GM04504 (cell line): ENCODE results near the gene B4GALNT2.
"Not testable (repeated sequence)": the region's sequence is repeated elsewhere in the genome, so short reads cannot be mapped to it uniquely, and the experiment has no call there.

Source experiments
- DNase-seq: peaks from one replicate; pipeline ENCODE4 v3.0.0-alpha.2; 2012; ENCODE audit warnings: low read depth

Gene B4GALNT2

GRCh38 chr17:49121696-49122292 is 10.8 kb upstream of the B4GALNT2 start:
- DNase-seq, result no peak

GRCh38 chr17:49122566-49122965 is 10.0 kb upstream of the B4GALNT2 start:
- no peak for DNase-seq

GRCh38 chr17:49123061-49123460 is 9.5 kb upstream of the B4GALNT2 start:
- no peak for DNase-seq

- no peak for DNase-seq
Measured at GRCh38 chr17:49125449-49125848, 7.1 kb upstream of the B4GALNT2 start.

GRCh38 chr17:49126183-49126859 is 6.2 kb upstream of the B4GALNT2 start:
- not testable (repeated sequence) for DNase-seq

- DNase-seq, result not testable (repeated sequence)
Measured at GRCh38 chr17:49129359-49129950, 3.1 kb upstream of the B4GALNT2 start.

- no peak for DNase-seq
Measured at GRCh38 chr17:49130891-49131290, 1.7 kb upstream of the B4GALNT2 start.

- DNase-seq, result no peak
Measured at GRCh38 chr17:49132317-49132698, 261 bp upstream of the B4GALNT2 start.

GRCh38 chr17:49136335-49136734 is 3.8 kb downstream of the B4GALNT2 start:
- DNase-seq, result no peak

- DNase-seq, result not testable (repeated sequence)
Measured at GRCh38 chr17:49145654-49146053, 13.1 kb downstream of the B4GALNT2 start.

- peak; percentile 93 for DNase-seq
Measured at GRCh38 chr17:49146620-49147306, 14.2 kb downstream of the B4GALNT2 start.

- DNase-seq, result no peak
Measured at GRCh38 chr17:49148171-49148570, 15.6 kb downstream of the B4GALNT2 start.

- no peak for DNase-seq
Measured at GRCh38 chr17:49151996-49152395, 19.4 kb downstream of the B4GALNT2 start.

GRCh38 chr17:49156256-49156655 is 23.7 kb downstream of the B4GALNT2 start:
- no peak for DNase-seq

- no peak for DNase-seq
Measured at GRCh38 chr17:49157784-49158183, 25.2 kb downstream of the B4GALNT2 start.

GRCh38 chr17:49162866-49163265 is 30.3 kb downstream of the B4GALNT2 start:
- no peak for DNase-seq

GRCh38 chr17:49165143-49165542 is 32.6 kb downstream of the B4GALNT2 start:
- no peak for DNase-seq

GRCh38 chr17:49168706-49169105 is 36.1 kb downstream of the B4GALNT2 start:
- DNase-seq, result no peak

- no peak for DNase-seq
Measured at GRCh38 chr17:49170216-49170615, 37.6 kb downstream of the B4GALNT2 start.

- DNase-seq, result not testable (repeated sequence)
Measured at GRCh38 chr17:49170711-49171110, 38.1 kb downstream of the B4GALNT2 start.

- DNase-seq, result not testable (repeated sequence)
Measured at GRCh38 chr17:49175978-49176377, 43.4 kb downstream of the B4GALNT2 start.

GRCh38 chr17:49180303-49180702 is 47.7 kb downstream of the B4GALNT2 start:
- peak; percentile 24 for DNase-seq
